H1 (cell line): ENCODE results near the gene SHLD1. TPM values are rescaled to one million over a fixed set of nuclear protein-coding genes. Genes with fewer than 3 reads are reported as not detected.

ENCODE experiments used
- CTCF ChIA-PET: fragments of 300-600 bp; sonication (Branson Sonifier 250); formaldehyde crosslinking; loops from one replicate; lab custom pipeline; 2021; ENCODE audit not compliant: partially characterized antibody; lab: Charles Lee
- POLR2A ChIA-PET: fragments of 300-600 bp; sonication (Branson Sonifier 250); formaldehyde crosslinking; loops from one replicate; lab custom pipeline; 2021; ENCODE audit warnings: inconsistent platforms; ENCODE audit not compliant: partially characterized antibody; lab: Charles Lee
- DNase-seq, 2 experiments: peaks; one replicate each; pipeline versions ENCODE4 v3.0.0 to v3.0.0-alpha.2; 2010 to 2022; ENCODE audit warnings: low spot score in 2 of 2, low read depth in 1 of 2, mixed read lengths in 1 of 2
- FAIRE-seq: peaks from 2 replicates; lab custom pipeline; 2011; peaks lifted over from hg19 to GRCh38; lab: Jason Lieb, UNC
- H2AFZ ChIP-seq: 2 replicates; pipeline ENCODE4 v1.8.1; 2012; ENCODE audit warnings: low read length, inconsistent platforms
- H2AK5ac ChIP-seq: 2 replicates; pipeline ENCODE4 v1.6.1; 2013; ENCODE audit warnings: low read depth, low read length
- H2BK120ac ChIP-seq: replicated peaks from 2 replicates; pipeline ENCODE3; 2013; ENCODE audit warnings: low read depth, low read length, inconsistent platforms
- H2BK12ac ChIP-seq: 2 replicates; pipeline ENCODE4 v1.6.1; 2013; ENCODE audit warnings: low read depth, low read length
- H2BK15ac ChIP-seq: 2 replicates; pipeline ENCODE4 v1.6.1; 2013; ENCODE audit warnings: low read length
- H2BK20ac ChIP-seq: 2 replicates; pipeline ENCODE4 v1.6.1; 2013; ENCODE audit warnings: low read length
- H2BK5ac ChIP-seq: 2 replicates; pipeline ENCODE4 v1.6.1; 2013; ENCODE audit warnings: low read depth, low read length
- H3K14ac ChIP-seq: 2 replicates; pipeline ENCODE4 v1.6.1; 2013; ENCODE audit warnings: inconsistent platforms; ENCODE audit not compliant: insufficient read length
- H3K18ac ChIP-seq: 2 replicates; pipeline ENCODE4 v1.6.1; 2013; ENCODE audit warnings: low read length; ENCODE audit errors: extremely low read depth
- H3K23ac ChIP-seq: 2 replicates; pipeline ENCODE4 v1.6.1; 2013; ENCODE audit warnings: inconsistent platforms; ENCODE audit not compliant: insufficient read length
- H3K23me2 ChIP-seq: 2 replicates; pipeline ENCODE4 v1.6.1; 2013; ENCODE audit warnings: low read depth, low read length
- H3K27ac ChIP-seq: 2 replicates; pipeline ENCODE4 v1.6.1; 2011; ENCODE audit warnings: low read depth, low read length, inconsistent platforms
- H3K27me3 ChIP-seq, 4 experiments: replicated peaks in 1 of 4; 1 replicate in 1 of 4; 2 replicates in 3 of 4; pipeline versions ENCODE4 v1.6.1 to v1.8.1; 2011 to 2013; ENCODE audit warnings: low read length in 3 of 4, mild to moderate bottlenecking in 3 of 4, inconsistent platforms in 2 of 4, mixed read lengths in 2 of 4, moderate library complexity in 1 of 4; ENCODE audit not compliant: control insufficient read depth in 3 of 4, insufficient read depth in 3 of 4; ENCODE audit errors: extremely low read depth in 1 of 4
- H3K36me3 ChIP-seq, 4 experiments: 2 replicates each; pipeline versions ENCODE4 v1.6.1 to v1.8.1; 2011 to 2013; ENCODE audit warnings: mild to moderate bottlenecking in 4 of 4, low read length in 3 of 4, moderate library complexity in 2 of 4, control low read depth in 1 of 4, inconsistent platforms in 1 of 4; ENCODE audit not compliant: insufficient read depth in 4 of 4, control insufficient read depth in 2 of 4
- H3K4ac ChIP-seq: replicated peaks from 2 replicates; pipeline ENCODE3; 2013; ENCODE audit warnings: low read length, low read depth, mixed read lengths, inconsistent platforms; ENCODE audit not compliant: insufficient read length
- H3K4me1 ChIP-seq, 4 experiments: replicated peaks in 1 of 4; 1 replicate in 1 of 4; 2 replicates in 3 of 4; pipeline versions ENCODE4 v1.6.1 to v1.8.1; 2011 to 2013; ENCODE audit warnings: low read length in 3 of 4, inconsistent platforms in 2 of 4, mixed read lengths in 1 of 4; ENCODE audit not compliant: insufficient read depth in 4 of 4, control insufficient read depth in 3 of 4
- H3K4me2 ChIP-seq, 2 experiments: 2 replicates each; pipeline versions ENCODE4 v1.6.1 to v1.8.1; 2011 to 2013; ENCODE audit warnings: low read depth in 2 of 2, low read length in 2 of 2, control low read depth in 1 of 2, inconsistent platforms in 1 of 2, mild to moderate bottlenecking in 1 of 2; ENCODE audit not compliant: insufficient read depth in 1 of 2
- H3K4me3 ChIP-seq, 4 experiments: fragments of 200-600, 300-600 bp in 1 of 4; sonication (generic), shearing (Covaris generic), sonication (Bioruptor Twin) in 1 of 4; 2 replicates each; pipeline versions ENCODE4 v1.5.1 to v1.8.1; 2011 to 2016; ENCODE audit warnings: low read length in 4 of 4, low read depth in 3 of 4, control low read depth in 2 of 4, inconsistent platforms in 2 of 4, mild to moderate bottlenecking in 2 of 4, mixed read lengths in 1 of 4, moderate library complexity in 1 of 4; ENCODE audit not compliant: insufficient read depth in 2 of 4; ENCODE audit errors: extremely low read depth in 1 of 4
- H3K56ac ChIP-seq: replicated peaks from 2 replicates; pipeline ENCODE3; 2013; ENCODE audit warnings: low read depth, mild to moderate bottlenecking, mixed read lengths, low read length, inconsistent platforms; ENCODE audit not compliant: insufficient read length
- H3K79me1 ChIP-seq: 2 replicates; pipeline ENCODE4 v1.6.1; 2013; ENCODE audit warnings: low read depth, low read length, control low read depth
- H3K79me2 ChIP-seq, 2 experiments: 2 replicates each; pipeline versions ENCODE4 v1.6.1 to v1.8.1; 2012 to 2013; ENCODE audit warnings: low read length in 2 of 2, mild to moderate bottlenecking in 2 of 2, inconsistent platforms in 1 of 2; ENCODE audit not compliant: insufficient read depth in 2 of 2, control insufficient read depth in 1 of 2
- H3K9ac ChIP-seq, 4 experiments: replicated peaks in 1 of 4; 1 replicate in 1 of 4; 2 replicates in 3 of 4; pipeline versions ENCODE4 v1.6.1 to v1.8.1; 2011 to 2013; ENCODE audit warnings: low read depth in 3 of 4, low read length in 3 of 4, control low read depth in 2 of 4, mild to moderate bottlenecking in 2 of 4, moderate library complexity in 2 of 4, inconsistent platforms in 1 of 4; ENCODE audit errors: extremely low read depth in 1 of 4
- H3K9me3 ChIP-seq, 2 experiments: 2 replicates each; pipeline versions ENCODE4 v1.6.1 to v1.8.1; 2012 to 2013; ENCODE audit warnings: mild to moderate bottlenecking in 2 of 2, moderate library complexity in 2 of 2, control low read depth in 1 of 2, inconsistent platforms in 1 of 2, low read depth in 1 of 2, low read length in 1 of 2, mixed read lengths in 1 of 2; ENCODE audit not compliant: insufficient read depth in 2 of 2
- H4K20me1 ChIP-seq, 2 experiments: replicated peaks in 1 of 2; 2 replicates each; pipeline versions ENCODE3 to v1.8.1; 2011 to 2013; ENCODE audit warnings: inconsistent platforms in 2 of 2, low read length in 2 of 2, mild to moderate bottlenecking in 1 of 2; ENCODE audit not compliant: insufficient read depth in 2 of 2, control insufficient read depth in 1 of 2
- H4K5ac ChIP-seq: 2 replicates; pipeline ENCODE4 v1.6.1; 2013; ENCODE audit warnings: low read length, low read depth, mixed read lengths, inconsistent platforms; ENCODE audit not compliant: insufficient read length
- H4K8ac ChIP-seq: 2 replicates; pipeline ENCODE4 v1.8.0; 2013; ENCODE audit warnings: mild to moderate bottlenecking, moderate library complexity, low read length, inconsistent platforms; ENCODE audit not compliant: insufficient read depth; ENCODE audit errors: extremely low read depth
- H4K91ac ChIP-seq: replicated peaks from 2 replicates; pipeline ENCODE3; 2013; ENCODE audit warnings: low read length, mixed read lengths, inconsistent platforms; ENCODE audit not compliant: insufficient read length
- BRCA1 ChIP-seq: IDR thresholded peaks from 2 replicates; pipeline ENCODE4 v1.6.1; 2012; ENCODE audit warnings: low read depth, low read length, improper control_type of control experiment
- HDAC6 ChIP-seq: IDR thresholded peaks from one replicate; pipeline ENCODE4 v1.7.1; 2012; ENCODE audit warnings: low read depth, mild to moderate bottlenecking, inconsistent platforms, low read length, moderate library complexity
- POLR2A ChIP-seq, 2 experiments: IDR thresholded peaks; 1 replicate in 1 of 2; 2 replicates in 1 of 2; pipeline ENCODE4 v1.6.1; 2011; ENCODE audit warnings: low read depth in 2 of 2, low read length in 2 of 2, mild to moderate bottlenecking in 2 of 2; ENCODE audit errors: control extremely low read depth in 1 of 2
- POU5F1 ChIP-seq: IDR thresholded peaks from 2 replicates; pipeline ENCODE4 v1.6.1; 2011; ENCODE audit warnings: low read depth, mild to moderate bottlenecking, low read length, moderate library complexity
- RFX5 ChIP-seq: IDR thresholded peaks from 2 replicates; pipeline ENCODE4 v1.6.1; 2011; ENCODE audit warnings: low read depth, low read length, improper control_type of control experiment, borderline replicate concordance
- RXRA ChIP-seq: IDR thresholded peaks from 2 replicates; pipeline ENCODE4 v1.6.1; 2011; ENCODE audit warnings: low read depth, mild to moderate bottlenecking, low read length, moderate library complexity; ENCODE audit not compliant: insufficient read depth
- TBP ChIP-seq: IDR thresholded peaks from 2 replicates; pipeline ENCODE4 v1.6.1; 2011; ENCODE audit warnings: low read depth, low read length, improper control_type of control experiment
- YY1 ChIP-seq: IDR thresholded peaks from 2 replicates; pipeline ENCODE4 v1.6.1; 2011; ENCODE audit warnings: low read depth, mild to moderate bottlenecking, low read length
- WGBS, 2 experiments: shearing (Covaris generic) in 1 of 2; methylation state at CpG; one replicate each; pipeline versions ENCODE4 v1.1.6 to v1.1.7; 2013 to 2015; ENCODE audit warnings: low lambda C conversion rate in 2 of 2, mixed read lengths in 2 of 2, inconsistent platforms in 1 of 2, low coverage in 1 of 2, missing lambda C conversion rate in 1 of 2; ENCODE audit not compliant: insufficient replicate concordance in 2 of 2, insufficient coverage in 1 of 2, insufficient read length in 1 of 2; ENCODE audit errors: extremely low coverage in 1 of 2, missing lambda C conversion rate in 1 of 2; 5-methylcytosine and 5-hydroxymethylcytosine counted together
- polyA plus RNA-seq, 7 experiments: library from polyadenylated mRNA; depleted of rRNA in 3 of 7; stranded (reverse) in 5 of 7; unstranded in 2 of 7; fragments of >200 nt in 5 of 7; fragments of 200-250 nt in 2 of 7; gene quantifications; 1 replicate in 5 of 7; 2 replicates in 1 of 7; 4 replicates in 1 of 7; pipeline versions ENCODE4 v1.2.1 to v1.2.3, GENCODE V29; 2011 to 2013; ENCODE audit warnings: missing spikeins in 2 of 7, mixed read lengths in 2 of 7
- total RNA-seq: library from RNA; stranded (reverse); fragmentation: NEBNext Ultra II Directional; extraction: Animal tissue kit (Norgen Biotek cat#: 25700); gene quantifications from 2 replicates; pipeline ENCODE4 v1.2.1, GENCODE V29; 2021

Gene SHLD1
- total and polyA plus RNA-seq, 2 of the 8 experiments (the other 6 are each of a cell fraction or from before 2014, with no cell fraction given): 4.2 to 6.5 TPM

DNA sequence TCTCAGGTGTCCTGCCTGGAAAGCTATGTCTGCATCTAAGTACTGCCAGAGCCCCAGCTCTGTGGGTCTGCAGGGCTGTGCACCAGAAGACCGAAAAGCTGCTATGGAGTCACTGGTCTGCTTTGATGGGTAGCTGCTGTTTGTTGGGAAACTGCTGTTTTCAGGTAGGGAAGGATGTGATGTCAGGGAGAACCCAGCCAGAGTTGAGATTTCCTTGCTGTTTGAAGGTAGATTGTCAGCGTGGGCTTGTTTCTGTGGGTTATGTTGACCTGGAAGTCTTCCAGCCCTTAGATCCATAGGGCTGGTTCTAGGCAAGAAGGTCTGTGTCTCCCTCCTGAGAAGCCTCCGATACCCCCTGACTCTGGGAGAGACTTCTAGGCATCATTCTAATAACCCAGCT lies 12.2 kb upstream of the SHLD1 start:
- POLR2A ChIA-PET: no interaction called here

More for the DNA sequence above, 12.2 kb upstream of the SHLD1 start:
- Histone ChIP-seq H3K18ac (no peak overlapping the region), H4K5ac (no peak overlapping the region), H3K4me3 (no peak overlapping the region), H2BK12ac (no peak overlapping the region), H3K36me3 (no peaks in the 10 kb centered on the region), H4K91ac (no peak overlapping the region), H3K27me3 (no peaks in the 10 kb centered on the region), H3K4me1 (no peaks in the 10 kb centered on the region), H2BK120ac (no peak overlapping the region), H4K20me1 (no peaks in the 10 kb centered on the region), H3K9ac (no peak overlapping the region), H2BK20ac (no peak overlapping the region), H3K56ac (no peak overlapping the region), H3K4me2 (no peak overlapping the region), H2AK5ac (no peak overlapping the region), H3K9me3 (no peaks in the 10 kb centered on the region), H2BK15ac (no peak overlapping the region), H3K4ac (no peak overlapping the region), H3K79me2 (no peaks in the 10 kb centered on the region), H2BK5ac (no peak overlapping the region), H3K27ac (no peak overlapping the region), H2AFZ (0 out of 2 replicates have a peak overlapping the region, but pooled peaks have one; percentile 76), H3K79me1 (no peaks in the 10 kb centered on the region), H4K8ac (no peak overlapping the region), H3K14ac (no peak overlapping the region), H3K23me2 (no peaks in the 10 kb centered on the region), H3K23ac (no peak overlapping the region)
- CTCF ChIA-PET: interaction anchor here (2.1 kb wide), 1 partner anchor 12 kb away, joined by 4 read pairs; no protein-coding TSS in a partner anchor
- FAIRE-seq (no peak), DNase-seq (no peak)
- WGBS, 2 experiments: 95% methylated on average over 3 of the region's 3 CpGs; no CpG with 5 or more reads in 1 of the 2 experiments
- TF ChIP-seq RFX5 (no peak), POLR2A (IDR thresholded peaks at IDR 0.05; ENCODE audit: control extremely low read depth in 1 of 2, low read depth in 2 of 2, low read length in 2 of 2) (no peak), YY1 (no peak), RXRA (no peak), HDAC6 (no peak), TBP (no peak), POU5F1 (no peak), BRCA1 (no peak)
